Measurements from ENCODE around the gene MBD3.

DNA sequence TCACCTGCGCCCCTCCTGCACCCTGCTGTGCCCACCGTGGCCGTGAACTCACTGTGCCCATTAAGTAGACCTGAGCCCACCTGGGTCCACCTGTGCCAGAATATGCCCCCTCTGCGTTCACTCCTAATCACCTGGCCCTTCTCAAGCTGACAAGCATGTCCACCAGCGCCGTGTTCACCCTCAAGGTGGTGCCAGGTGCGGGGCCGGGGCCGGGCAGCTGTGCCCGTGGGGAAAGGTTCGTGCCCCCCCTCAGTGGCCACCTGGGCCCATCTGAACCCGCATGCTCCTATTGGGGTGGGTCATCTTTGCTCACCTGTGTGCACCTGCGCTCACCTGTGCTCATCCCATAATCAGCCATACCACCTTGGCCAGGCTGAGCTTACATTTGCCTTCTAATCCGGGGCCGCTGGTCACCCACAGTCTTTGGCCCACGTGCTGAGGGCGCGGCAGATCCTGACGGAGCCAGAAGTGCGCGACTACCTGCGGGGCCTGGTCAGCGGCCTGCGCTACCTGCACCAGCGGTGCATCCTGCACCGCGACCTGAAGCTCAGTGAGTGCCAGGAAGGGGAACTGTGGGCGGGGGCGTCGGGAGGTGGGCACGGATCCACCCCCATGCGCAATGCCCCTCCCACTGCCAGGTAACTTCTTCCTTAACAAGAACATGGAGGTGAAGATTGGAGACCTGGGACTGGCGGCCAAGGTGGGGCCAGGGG is 66.4 kb downstream of the MBD3 start:
- TF ChIP-seq ZFX (IDR thresholded peaks at IDR 0.05; ENCODE audit: borderline replicate concordance), result no peak
- TF ChIP-seq, protein P1, sequence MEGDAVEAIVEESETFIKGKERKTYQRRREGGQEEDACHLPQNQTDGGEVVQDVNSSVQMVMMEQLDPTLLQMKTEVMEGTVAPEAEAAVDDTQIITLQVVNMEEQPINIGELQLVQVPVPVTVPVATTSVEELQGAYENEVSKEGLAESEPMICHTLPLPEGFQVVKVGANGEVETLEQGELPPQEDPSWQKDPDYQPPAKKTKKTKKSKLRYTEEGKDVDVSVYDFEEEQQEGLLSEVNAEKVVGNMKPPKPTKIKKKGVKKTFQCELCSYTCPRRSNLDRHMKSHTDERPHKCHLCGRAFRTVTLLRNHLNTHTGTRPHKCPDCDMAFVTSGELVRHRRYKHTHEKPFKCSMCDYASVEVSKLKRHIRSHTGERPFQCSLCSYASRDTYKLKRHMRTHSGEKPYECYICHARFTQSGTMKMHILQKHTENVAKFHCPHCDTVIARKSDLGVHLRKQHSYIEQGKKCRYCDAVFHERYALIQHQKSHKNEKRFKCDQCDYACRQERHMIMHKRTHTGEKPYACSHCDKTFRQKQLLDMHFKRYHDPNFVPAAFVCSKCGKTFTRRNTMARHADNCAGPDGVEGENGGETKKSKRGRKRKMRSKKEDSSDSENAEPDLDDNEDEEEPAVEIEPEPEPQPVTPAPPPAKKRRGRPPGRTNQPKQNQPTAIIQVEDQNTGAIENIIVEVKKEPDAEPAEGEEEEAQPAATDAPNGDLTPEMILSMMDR (IDR thresholded peaks at IDR 0.05), result no peak
